Nephron (organoid): ENCODE data around the gene CGNL1.

Source experiments
- H3K27ac Mint-ChIP-seq, 3 experiments: 2 replicates each; pipeline ENCODE4 v1.8.0; 2020; ENCODE audit warnings: mixed read lengths in 3 of 3, mild to moderate bottlenecking in 2 of 3, moderate library complexity in 1 of 3
- H3K27me3 Mint-ChIP-seq: 2 replicates; pipeline ENCODE4 v1.8.0; 2021; ENCODE audit warnings: low read depth, mild to moderate bottlenecking, moderate library complexity, mixed read lengths
- H3K36me3 Mint-ChIP-seq: 2 replicates; pipeline ENCODE4 v1.8.0; 2020; ENCODE audit warnings: low read depth, mixed read lengths
- H3K4me1 Mint-ChIP-seq: 2 replicates; pipeline ENCODE4 v1.8.0; 2020; ENCODE audit warnings: mixed read lengths
- H3K4me3 Mint-ChIP-seq, 3 experiments: 2 replicates each; pipeline ENCODE4 v1.8.0; 2020; ENCODE audit warnings: mild to moderate bottlenecking in 3 of 3, mixed read lengths in 3 of 3, moderate library complexity in 2 of 3
- H3K9me3 Mint-ChIP-seq: 2 replicates; pipeline ENCODE4 v1.8.0; 2020; ENCODE audit warnings: mixed read lengths
- CTCF ChIP-seq, 3 experiments: fragments of 200-600 bp; sonication (generic); IDR thresholded peaks; one replicate each; pipeline ENCODE4 v1.5.0; 2021; ENCODE audit warnings: antibody characterized with exemption in 3 of 3; ENCODE audit not compliant: unreplicated experiment in 3 of 3

CGNL1 gene

GRCh38 chr15:57570340-57570739 lies 194.0 kb downstream of the CGNL1 start:
- Mint-ChIP-seq H3K27ac (no peak overlapping the region), H3K9me3 (peaks cover 2% of the 10 kb centered on the region), H3K36me3 (no peaks in the 10 kb centered on the region), H3K4me1 (no peaks in the 10 kb centered on the region), H3K27me3 (peaks cover 3% of the 10 kb centered on the region), H3K4me3 (no peak overlapping the region)
- TF ChIP-seq CTCF (IDR thresholded peaks at IDR 0.05; ENCODE audit: unreplicated experiment in 3 of 3), result no peak

- no peak overlapping the region for H3K27ac Mint-ChIP-seq
- TF ChIP-seq CTCF (IDR thresholded peaks at IDR 0.05; ENCODE audit: unreplicated experiment in 3 of 3), result no peak
- peaks cover 2% of the 10 kb centered on the region for H3K9me3 Mint-ChIP-seq
- H3K36me3 Mint-ChIP-seq, result no peaks in the 10 kb centered on the region
- no peak overlapping the region for H3K4me3 Mint-ChIP-seq
- no peaks in the 10 kb centered on the region for H3K4me1 Mint-ChIP-seq
- peaks cover 3% of the 10 kb centered on the region for H3K27me3 Mint-ChIP-seq
Observed at GRCh38 chr15:57570994-57571393, 194.7 kb downstream of the CGNL1 start.

DNA sequence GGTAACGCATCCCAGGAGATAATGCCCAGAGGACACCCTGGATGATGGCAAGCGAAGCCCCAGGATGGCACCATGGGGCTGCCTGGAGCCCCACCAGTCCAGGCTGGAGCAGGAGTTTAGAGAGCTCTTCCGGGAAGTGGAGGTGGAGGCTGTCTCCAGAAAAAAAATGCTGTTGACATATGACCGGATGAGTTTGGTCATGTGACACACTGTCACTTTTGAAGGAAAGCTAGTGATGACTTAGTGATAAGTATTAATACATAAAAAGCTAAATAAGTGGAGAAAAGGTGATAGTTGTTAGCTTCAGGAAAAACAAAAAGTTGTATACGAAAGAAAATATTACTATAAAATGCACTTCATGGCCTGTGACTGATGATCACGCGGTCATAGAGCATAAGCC lies 195.4 kb downstream of the CGNL1 start:
- peaks cover 3% of the 10 kb centered on the region for H3K27me3 Mint-ChIP-seq
- peaks cover 2% of the 10 kb centered on the region for H3K9me3 Mint-ChIP-seq
- H3K4me1 Mint-ChIP-seq, result no peaks in the 10 kb centered on the region
- no peaks in the 10 kb centered on the region for H3K36me3 Mint-ChIP-seq
- H3K27ac Mint-ChIP-seq, result no peak overlapping the region
- TF ChIP-seq CTCF (IDR thresholded peaks at IDR 0.05; ENCODE audit: unreplicated experiment in 3 of 3), result no peak
- no peak overlapping the region for H3K4me3 Mint-ChIP-seq

DNA sequence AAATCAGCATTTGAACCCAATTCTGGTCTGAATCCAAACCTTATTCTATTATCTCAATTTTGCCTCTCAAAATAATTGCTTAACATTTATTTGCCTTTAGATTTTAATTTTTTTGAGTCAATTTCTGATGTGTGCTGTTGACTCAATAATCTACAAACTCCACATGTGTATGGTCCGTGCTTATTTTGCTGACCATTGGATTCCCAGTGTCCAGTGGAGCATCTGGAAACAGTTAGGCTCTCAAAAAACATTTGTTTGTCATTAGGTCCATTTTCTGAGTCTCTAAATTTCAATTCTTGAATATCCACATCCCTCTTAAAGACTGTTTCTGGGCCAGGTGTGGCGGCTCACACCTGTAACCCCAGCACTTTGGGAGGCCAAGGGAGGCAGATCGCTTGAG lies 196.2 kb downstream of the CGNL1 start:
- Mint-ChIP-seq H3K4me1 (no peaks in the 10 kb centered on the region), H3K27me3 (peaks cover 3% of the 10 kb centered on the region), H3K4me3 (no peak overlapping the region), H3K27ac (no peak overlapping the region), H3K9me3 (peaks cover 2% of the 10 kb centered on the region), H3K36me3 (no peaks in the 10 kb centered on the region)
- no peak for TF ChIP-seq CTCF (IDR thresholded peaks at IDR 0.05; ENCODE audit: unreplicated experiment in 3 of 3)

- Mint-ChIP-seq H3K27me3 (peaks cover 4% of the 10 kb centered on the region), H3K9me3 (peaks cover 2% of the 10 kb centered on the region), H3K36me3 (no peaks in the 10 kb centered on the region), H3K4me3 (no peak overlapping the region), H3K27ac (peak overlapping the region in 1 of 3 experiments; percentile 9), H3K4me1 (peaks cover 3% of the 10 kb centered on the region)
- no peak for TF ChIP-seq CTCF (IDR thresholded peaks at IDR 0.05; ENCODE audit: unreplicated experiment in 3 of 3)
Observed at GRCh38 chr15:57573151-57573550, 196.8 kb downstream of the CGNL1 start.

GRCh38 chr15:57575363-57575762 lies 199.1 kb downstream of the CGNL1 start:
- H3K9me3 Mint-ChIP-seq, result peaks cover 2% of the 10 kb centered on the region
- H3K4me1 Mint-ChIP-seq, result peaks cover 4% of the 10 kb centered on the region
- H3K4me3 Mint-ChIP-seq, result no peak overlapping the region
- H3K27ac Mint-ChIP-seq, result no peak overlapping the region
- no peak for TF ChIP-seq CTCF (IDR thresholded peaks at IDR 0.05; ENCODE audit: unreplicated experiment in 3 of 3)
- H3K27me3 Mint-ChIP-seq, result peaks cover 8% of the 10 kb centered on the region
- no peaks in the 10 kb centered on the region for H3K36me3 Mint-ChIP-seq
